ENCODE data around the gene NDUFS4. TPM values are rescaled to one million over a fixed set of nuclear protein-coding genes. Genes with fewer than 3 reads are reported as not detected.

NDUFS4 gene
- total RNA-seq, 1 experiment from 2014 or later, result 92.9 TPM

DNA sequence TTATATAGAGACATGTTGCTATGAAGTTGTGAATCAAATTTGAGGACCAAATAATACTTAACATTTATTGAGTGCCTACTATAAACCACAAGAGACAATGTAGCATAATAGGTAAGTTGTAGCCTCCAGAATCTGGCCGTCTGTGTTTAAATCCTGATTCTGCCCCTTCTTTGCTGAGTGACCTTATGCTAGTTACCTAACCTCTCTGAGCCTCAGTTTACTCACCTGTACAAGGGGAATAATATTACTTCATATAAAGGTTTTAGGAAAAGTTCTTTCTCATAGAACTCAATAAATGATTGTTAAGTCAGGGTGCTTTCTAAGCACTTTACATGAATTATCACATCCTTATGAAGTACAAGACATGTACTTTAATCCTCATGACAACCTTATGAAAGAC is 120.6 kb downstream of the NDUFS4 start:
- Histone ChIP-seq H3K4me1 (ENCODE audit: insufficient read depth, low read length) (no peaks in the 10 kb centered on the region), H2BK20ac (ENCODE audit: low read depth, low read length, poor library complexity, severe bottlenecking) (no peak overlapping the region), H4K20me1 (ENCODE audit: control insufficient read depth, insufficient read depth, insufficient read length) (no peaks in the 10 kb centered on the region), H2AFZ (ENCODE audit: low read length) (no peak overlapping the region), H2BK5ac (ENCODE audit: insufficient read length, low read length) (no peak overlapping the region), H3K4ac (ENCODE audit: low read depth, low read length) (no peak overlapping the region), H3K14ac (ENCODE audit: insufficient read depth, low read length) (no peak overlapping the region), H2AK5ac (ENCODE audit: insufficient read length, low read length) (no peak overlapping the region), H3K18ac (ENCODE audit: insufficient read length, low read depth, low read length) (no peak overlapping the region), H4K5ac (ENCODE audit: insufficient read length, low read depth, low read length) (no peak overlapping the region), H3K4me2 (ENCODE audit: insufficient read depth, insufficient read length, low read length) (no peak overlapping the region), H3K9ac (ENCODE audit: extremely low read depth, insufficient read length, low read length) (no peak overlapping the region), H3K27ac (ENCODE audit: insufficient read length, low read depth, low read length) (no peak overlapping the region), H3K23me2 (ENCODE audit: insufficient read length, low read depth, low read length, poor library complexity, severe bottlenecking) (no peaks in the 10 kb centered on the region), H3T11ph (ENCODE audit: low read length) (no peak overlapping the region), H3K23ac (ENCODE audit: insufficient read length, low read depth, low read length) (no peak overlapping the region), H2BK15ac (ENCODE audit: low read depth, low read length) (no peak overlapping the region), H2BK12ac (ENCODE audit: insufficient read length, low read depth, low read length) (no peak overlapping the region), H4K8ac (replicated peaks; ENCODE audit: insufficient read length, low read depth, low read length) (no peak overlapping the region), H2BK120ac (ENCODE audit: low read depth, low read length, poor library complexity, severe bottlenecking) (no peak overlapping the region), H4K91ac (ENCODE audit: insufficient read length, low read depth, low read length) (no peak overlapping the region), H3K27me3 (ENCODE audit: insufficient read depth, low read length) (no peaks in the 10 kb centered on the region), H3K56ac (ENCODE audit: insufficient read length, low read depth, low read length) (no peak overlapping the region), H3K79me1 (ENCODE audit: insufficient read depth, low read depth, low read length, poor library complexity, severe bottlenecking) (no peaks in the 10 kb centered on the region), H3K9me3 (ENCODE audit: control insufficient read depth, low read depth, low read length) (no peaks in the 10 kb centered on the region), H3K79me2 (ENCODE audit: insufficient read depth, low read length) (no peaks in the 10 kb centered on the region)
- peaks cover 1 to 5% of the 10 kb centered on the region in 2 experiments; a peak in 4 of 5 replicates for H3K9me3 Mint-ChIP-seq
- H3K4me1 Mint-ChIP-seq, result peaks cover 0 to 11% of the 10 kb centered on the region in 2 experiments; a peak in 2 of 4 replicates
- no peak for DNase-seq
- no peak overlapping the region for H3K4me3 Mint-ChIP-seq
- TF ChIP-seq, protein P1, sequence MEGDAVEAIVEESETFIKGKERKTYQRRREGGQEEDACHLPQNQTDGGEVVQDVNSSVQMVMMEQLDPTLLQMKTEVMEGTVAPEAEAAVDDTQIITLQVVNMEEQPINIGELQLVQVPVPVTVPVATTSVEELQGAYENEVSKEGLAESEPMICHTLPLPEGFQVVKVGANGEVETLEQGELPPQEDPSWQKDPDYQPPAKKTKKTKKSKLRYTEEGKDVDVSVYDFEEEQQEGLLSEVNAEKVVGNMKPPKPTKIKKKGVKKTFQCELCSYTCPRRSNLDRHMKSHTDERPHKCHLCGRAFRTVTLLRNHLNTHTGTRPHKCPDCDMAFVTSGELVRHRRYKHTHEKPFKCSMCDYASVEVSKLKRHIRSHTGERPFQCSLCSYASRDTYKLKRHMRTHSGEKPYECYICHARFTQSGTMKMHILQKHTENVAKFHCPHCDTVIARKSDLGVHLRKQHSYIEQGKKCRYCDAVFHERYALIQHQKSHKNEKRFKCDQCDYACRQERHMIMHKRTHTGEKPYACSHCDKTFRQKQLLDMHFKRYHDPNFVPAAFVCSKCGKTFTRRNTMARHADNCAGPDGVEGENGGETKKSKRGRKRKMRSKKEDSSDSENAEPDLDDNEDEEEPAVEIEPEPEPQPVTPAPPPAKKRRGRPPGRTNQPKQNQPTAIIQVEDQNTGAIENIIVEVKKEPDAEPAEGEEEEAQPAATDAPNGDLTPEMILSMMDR (conservative IDR thresholded peaks at IDR 0.05), result no peak
- no CpG with 5 or more reads among the region's 1 CpG for WGBS (ENCODE audit: extremely low coverage, insufficient read length, low lambda C conversion rate)
- no peak overlapping the region for H3K27ac Mint-ChIP-seq
- no peaks in the 10 kb centered on the region for H3K27me3 Mint-ChIP-seq (ENCODE audit: low read depth)
- peaks cover 10 to 19% (median 14%) of the 10 kb centered on the region in 3 experiments for H3K36me3 Mint-ChIP-seq (ENCODE audit: insufficient read depth in 1 of 3, low read depth in 3 of 3)
